Transverse colon (tissue), 3 donors: ENCODE results near the gene PALMD.

Experiments
- POLR2A ChIP-seq: fragments of 450-650 bp; IDR thresholded peaks from one replicate; pipeline ENCODE4 v1.6.1; 2016; ENCODE audit warnings: antibody characterized with exemption, mild to moderate bottlenecking, moderate library complexity
- TF ChIP-seq, protein P1 (sequence below), 5 experiments: fragments of 200-600 bp in 3 of 5; fragments of 450-650 bp in 2 of 5; sonication (generic) in 3 of 5; IDR thresholded peaks; 1 replicate in 2 of 5; 2 replicates in 3 of 5; pipeline ENCODE4 v1.5.1; 2016 to 2017; ENCODE audit warnings: antibody characterized with exemption in 5 of 5, inconsistent platforms in 3 of 5, mild to moderate bottlenecking in 2 of 5, moderate library complexity in 1 of 5

DNA sequence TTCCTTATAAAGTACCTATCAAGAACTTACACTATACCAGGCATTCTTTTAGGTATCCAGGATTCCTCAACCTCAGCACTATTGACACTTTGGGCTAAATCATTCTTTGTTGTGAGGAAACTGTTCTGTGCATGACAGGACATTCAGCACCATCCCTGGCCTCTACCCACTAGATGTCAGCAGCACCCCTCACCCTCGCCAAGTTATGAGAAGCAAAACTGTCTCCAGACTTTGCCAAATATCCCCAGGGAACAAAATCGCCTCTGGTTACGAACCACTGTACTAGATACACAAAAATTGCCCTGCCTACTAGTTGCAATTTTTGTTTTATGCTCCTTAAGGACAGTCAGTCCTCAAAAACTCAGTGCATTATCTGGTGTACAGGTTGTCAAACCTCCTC lies 35.7 kb downstream of the PALMD start:
- TF ChIP-seq, protein P1, sequence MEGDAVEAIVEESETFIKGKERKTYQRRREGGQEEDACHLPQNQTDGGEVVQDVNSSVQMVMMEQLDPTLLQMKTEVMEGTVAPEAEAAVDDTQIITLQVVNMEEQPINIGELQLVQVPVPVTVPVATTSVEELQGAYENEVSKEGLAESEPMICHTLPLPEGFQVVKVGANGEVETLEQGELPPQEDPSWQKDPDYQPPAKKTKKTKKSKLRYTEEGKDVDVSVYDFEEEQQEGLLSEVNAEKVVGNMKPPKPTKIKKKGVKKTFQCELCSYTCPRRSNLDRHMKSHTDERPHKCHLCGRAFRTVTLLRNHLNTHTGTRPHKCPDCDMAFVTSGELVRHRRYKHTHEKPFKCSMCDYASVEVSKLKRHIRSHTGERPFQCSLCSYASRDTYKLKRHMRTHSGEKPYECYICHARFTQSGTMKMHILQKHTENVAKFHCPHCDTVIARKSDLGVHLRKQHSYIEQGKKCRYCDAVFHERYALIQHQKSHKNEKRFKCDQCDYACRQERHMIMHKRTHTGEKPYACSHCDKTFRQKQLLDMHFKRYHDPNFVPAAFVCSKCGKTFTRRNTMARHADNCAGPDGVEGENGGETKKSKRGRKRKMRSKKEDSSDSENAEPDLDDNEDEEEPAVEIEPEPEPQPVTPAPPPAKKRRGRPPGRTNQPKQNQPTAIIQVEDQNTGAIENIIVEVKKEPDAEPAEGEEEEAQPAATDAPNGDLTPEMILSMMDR (IDR thresholded peaks at IDR 0.05), result no peak
- TF ChIP-seq POLR2A, result no peak
